ENCODE data around the gene LGALS13. TPM values are rescaled to one million over a fixed set of nuclear protein-coding genes. Genes with fewer than 3 reads are reported as not detected.
A peak's percentile ranks its signal among the peaks of the same experiment; 100 is the strongest.
"Not testable (repeated sequence)": the region's sequence is repeated elsewhere in the genome, so short reads cannot be mapped to it uniquely, and the experiment has no call there.

LGALS13 gene
- polyA plus RNA-seq, 3 donors = not detected

DNA sequence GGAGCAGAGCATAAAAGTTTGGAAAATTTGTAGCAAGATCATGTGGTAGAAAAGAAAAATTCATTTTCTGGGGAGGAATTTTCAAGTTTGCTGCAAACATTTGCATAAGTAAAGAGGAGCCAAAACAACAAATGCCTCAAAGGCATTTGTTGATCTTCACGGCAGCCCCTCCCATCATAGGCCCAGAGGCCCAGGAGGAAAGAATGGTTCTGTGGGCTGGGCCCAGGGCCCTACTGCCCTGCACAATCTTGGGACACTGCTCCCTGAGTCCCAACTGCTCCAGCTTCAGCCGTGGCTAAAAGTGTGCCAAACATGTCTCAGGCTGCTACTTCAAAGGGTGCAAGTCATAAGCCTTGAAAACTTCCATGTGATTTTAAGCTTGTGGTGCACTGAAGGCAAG, 11.3 kb downstream of the LGALS13 start:
- DNase-seq (ENCODE audit: low read depth in 3 of 3, low spot score in 2 of 3) = no peak

DNA sequence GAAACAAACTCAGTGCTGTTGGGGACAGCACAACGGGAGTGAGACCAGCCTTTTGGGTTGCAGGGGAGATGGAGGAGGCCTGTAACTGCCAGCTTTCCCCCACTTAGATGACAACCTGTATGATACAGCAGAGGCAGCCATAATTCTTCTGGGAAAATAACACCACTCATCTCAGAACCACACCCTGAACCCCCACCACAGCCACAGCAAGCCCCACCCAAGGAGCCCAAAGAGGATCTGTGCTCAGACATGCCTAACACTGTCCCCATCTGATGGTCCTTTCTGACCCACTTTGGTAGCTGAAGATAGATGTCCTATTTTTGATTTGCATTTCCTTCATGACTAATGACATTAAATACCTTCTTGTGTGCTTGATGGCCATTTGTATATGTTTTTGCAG, 15.4 kb downstream of the LGALS13 start:
- no peak for DNase-seq (ENCODE audit: low read depth in 3 of 3, low spot score in 2 of 3)

DNA sequence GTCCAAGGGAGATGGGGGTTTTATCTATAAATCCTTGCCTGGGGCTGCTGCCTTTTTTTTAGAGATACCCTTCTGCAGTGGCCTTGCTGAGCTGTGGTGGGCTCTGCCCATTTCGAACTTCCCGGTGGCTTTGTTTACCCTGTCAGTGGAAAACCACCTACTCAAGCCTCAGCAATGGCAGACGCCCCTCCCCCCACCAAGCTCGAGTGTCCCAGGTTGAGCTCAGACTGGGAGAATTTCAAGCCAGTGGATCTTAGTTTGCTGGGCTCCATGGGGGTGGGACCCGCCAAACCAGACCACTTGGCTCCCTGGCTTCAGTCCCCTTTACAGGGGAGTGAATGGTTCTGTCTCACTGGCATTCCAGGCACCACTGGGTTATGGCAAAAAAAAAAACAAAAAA, 21.6 kb downstream of the LGALS13 start:
- DNase-seq (ENCODE audit: low read depth in 3 of 3, low spot score in 2 of 3) = no peak

DNA sequence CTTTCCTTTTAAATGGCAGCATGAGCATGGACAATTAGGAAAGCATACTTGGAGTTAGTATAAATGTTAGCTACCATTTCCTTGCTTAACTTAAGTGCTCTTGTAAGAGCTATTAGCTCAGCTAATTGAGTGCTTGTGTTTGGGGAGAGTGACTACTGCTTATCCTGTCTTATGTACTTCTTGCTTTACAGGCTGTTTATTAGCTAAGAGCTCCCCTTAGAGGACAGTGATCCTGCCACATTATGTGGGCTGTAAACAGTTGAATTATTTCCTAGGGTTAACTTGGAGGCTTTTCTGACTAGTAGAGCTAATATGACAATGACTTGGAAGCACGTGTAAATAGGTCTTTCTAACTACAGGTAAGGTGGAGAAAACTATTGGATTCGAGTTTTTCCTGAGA, 25.3 kb downstream of the LGALS13 start:
- DNase-seq (ENCODE audit: low read depth in 3 of 3, low spot score in 2 of 3) = not testable (repeated sequence)

DNA sequence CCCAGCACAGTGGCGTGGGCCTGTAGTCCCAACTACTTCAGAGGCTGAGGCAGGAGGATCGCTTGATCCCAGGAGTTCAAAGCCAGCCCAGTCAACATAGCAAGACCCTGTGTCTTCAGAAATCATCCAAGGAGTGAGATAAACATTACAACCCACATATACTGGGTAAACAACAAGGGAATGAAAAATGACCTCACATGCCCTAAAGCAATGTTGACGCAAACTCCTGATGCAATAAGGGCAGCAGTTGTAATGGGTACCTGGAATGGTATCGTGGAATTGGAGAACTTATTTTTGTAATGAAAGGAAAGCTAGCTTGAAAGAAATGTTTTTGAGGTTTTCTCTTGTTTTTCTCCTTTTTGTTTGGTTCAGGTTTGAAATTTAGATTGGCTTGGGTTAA, 28.9 kb downstream of the LGALS13 start:
- no peak for DNase-seq (ENCODE audit: low read depth in 3 of 3, low spot score in 2 of 3)

DNA sequence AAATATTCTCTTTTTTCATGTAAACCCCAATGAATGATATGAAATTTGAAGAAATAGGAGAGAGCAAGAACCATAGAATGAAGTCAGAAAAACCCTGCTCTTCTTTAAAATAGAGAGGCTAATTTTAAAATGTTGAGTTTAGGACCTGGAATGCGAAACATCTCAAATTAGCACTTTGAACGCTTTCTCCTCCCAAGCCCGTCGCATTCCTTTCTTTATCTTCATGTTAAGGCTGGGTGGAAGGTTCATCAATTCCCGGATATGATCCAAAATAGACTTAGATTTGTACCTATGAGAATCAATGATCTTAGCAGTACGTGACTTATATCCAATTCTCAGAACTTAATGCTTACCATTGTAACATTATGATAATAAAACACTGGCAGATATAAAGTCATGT, 29.3 kb downstream of the LGALS13 start:
- DNase-seq (ENCODE audit: low read depth in 3 of 3, low spot score in 2 of 3) = no peak

DNA sequence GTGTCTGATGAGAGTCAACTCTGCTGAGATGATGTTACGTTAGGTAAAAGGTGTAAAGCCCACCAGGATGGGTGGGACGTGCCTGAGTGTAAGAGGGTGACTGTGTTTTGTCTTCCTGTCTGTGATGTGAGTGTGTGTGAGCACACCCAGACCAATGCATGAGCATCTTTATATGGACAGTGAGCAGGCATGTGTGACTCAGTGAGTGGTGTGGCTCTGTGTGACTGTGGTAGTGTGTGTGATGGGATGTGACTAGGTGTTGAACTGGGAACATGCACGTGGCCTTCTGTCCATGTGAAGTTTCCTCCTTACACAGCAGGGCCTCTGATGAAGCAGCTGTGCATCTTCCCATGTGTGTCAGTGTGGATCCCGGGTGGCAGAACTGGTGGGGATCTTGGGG, 35.6 kb downstream of the LGALS13 start:
- DNase-seq (ENCODE audit: low read depth in 3 of 3, low spot score in 2 of 3) = no peak

DNA sequence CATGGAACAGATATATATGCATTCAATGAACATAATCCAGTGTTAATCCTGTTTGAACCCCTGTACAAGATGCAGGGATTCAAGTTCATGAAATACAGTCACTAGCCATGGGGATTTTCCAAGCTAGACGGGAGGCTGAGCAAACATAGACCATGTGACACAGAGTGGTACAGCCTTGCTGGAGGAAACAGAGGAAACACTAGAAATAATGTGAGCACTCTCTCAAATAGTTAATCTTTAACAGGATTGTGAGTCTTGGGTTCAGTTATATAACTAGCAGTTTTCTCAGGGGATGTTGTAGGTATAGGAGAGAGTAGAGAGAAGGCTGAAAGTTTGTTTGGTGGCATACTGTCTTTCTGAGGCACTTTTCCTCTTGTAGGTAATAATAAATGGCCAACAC, 39.4 kb downstream of the LGALS13 start:
- DNase-seq (ENCODE audit: low read depth in 3 of 3, low spot score in 2 of 3) = no peak

DNA sequence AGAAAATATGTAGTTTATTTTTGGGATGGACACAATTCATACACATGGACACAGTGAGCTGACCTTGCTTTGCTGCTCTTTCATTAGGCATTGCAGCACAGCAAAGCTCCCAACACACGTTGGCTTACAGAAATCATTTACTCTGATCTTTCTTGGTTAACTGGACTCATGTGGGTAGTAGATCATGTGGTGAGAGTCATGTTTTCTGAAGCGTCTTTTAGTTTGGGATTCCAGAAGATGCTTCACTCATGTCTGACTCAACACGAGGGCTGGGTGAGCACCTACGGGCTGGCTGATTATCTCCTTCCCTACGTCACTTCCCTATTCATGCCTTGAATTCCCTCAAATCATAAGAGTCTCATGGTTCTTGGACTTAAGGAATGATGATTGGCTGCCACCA, 41.3 kb downstream of the LGALS13 start:
- no peak for DNase-seq (ENCODE audit: low read depth in 3 of 3, low spot score in 2 of 3)

DNA sequence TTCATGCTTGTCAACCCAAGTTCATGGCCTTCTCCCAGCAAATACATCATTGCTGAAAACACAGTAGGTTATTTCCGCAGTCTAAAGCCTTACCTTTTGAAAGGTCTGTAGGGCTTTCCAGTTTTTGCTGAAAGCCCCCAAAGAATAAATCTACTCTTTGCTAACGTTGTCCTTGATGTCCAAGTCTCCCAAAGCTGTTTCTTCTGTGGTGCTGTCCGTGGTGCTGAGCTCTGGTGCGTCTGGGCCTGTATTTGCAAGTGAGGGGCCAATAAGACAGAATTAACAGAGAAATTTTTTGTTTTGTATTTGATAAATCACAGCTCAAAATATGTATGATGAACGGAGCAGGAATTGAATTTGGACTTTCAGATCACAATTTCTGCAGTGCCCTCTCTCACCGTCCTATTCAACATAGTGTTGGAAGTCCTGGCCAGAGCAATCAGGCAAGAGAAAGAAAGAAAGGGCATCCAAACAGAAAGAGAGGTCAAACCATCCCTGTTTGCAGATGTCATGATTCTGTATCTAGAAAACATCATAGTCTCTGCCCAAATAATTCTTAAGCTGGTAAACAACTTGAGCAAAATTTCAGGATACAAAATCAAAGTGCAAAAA, 43.6 kb downstream of the LGALS13 start:
- DNase-seq (ENCODE audit: low read depth in 3 of 3, low spot score in 2 of 3) = peak in 2 of 3 donors; percentile 10 to 32

DNA sequence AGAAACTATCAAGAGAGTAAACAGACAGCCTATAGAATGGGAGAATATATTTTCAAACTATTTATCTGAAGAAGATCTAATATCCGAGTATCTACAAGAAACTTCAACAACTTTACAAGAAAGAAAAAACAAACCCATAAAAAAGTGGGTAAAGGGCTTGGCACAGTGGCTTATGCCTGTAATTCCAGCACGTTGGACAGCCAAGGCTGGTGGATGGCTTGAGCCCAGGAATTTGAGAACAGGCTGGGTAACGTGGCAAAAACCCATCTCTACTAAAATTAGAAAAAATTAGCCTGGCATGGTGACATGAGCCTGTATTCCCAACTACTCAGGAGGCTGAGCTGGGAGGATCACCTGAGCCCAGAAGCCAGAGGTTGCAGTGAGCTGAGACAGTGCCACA, 45.6 kb downstream of the LGALS13 start:
- no peak for DNase-seq (ENCODE audit: low read depth in 3 of 3, low spot score in 2 of 3)

DNA sequence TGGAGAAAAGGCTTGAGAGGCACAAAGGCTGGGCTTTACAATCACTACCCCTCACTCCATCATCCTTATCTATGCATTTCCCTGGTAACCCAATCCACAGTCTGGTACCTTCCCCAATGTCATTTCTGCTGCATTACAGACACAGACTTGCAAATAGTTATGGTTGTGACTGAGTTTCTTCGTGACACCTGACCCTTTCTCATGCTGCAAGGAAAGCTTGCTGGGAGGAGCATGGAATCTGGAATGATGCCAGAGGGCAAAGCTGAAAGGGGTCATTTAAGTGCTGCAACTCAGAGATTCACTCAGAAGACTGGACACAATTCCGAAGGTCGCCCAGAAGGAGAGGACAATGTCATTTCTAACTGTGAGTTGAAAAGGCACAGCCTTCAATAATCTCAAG, 53.3 kb downstream of the LGALS13 start, which contains the start of gene LGALS16:
Gene LGALS16 (plus strand): TSS at position 301 of the 400 bp plus-strand sequence. CDS start 49 bp downstream, at position 350.
- no peak for DNase-seq (ENCODE audit: low read depth in 3 of 3, low spot score in 2 of 3)

Other genes starting within 250 kb of the LGALS13 start
- 10 to 100 TPM; 73.5 to 73.8 (median 73.6) TPM for gene PAF1, start 211.4 kb upstream of the LGALS13 start, polyA plus RNA-seq (ENCODE audit: insufficient read length in 3 of 3)
- gene MED29, start 211.1 kb upstream of the LGALS13 start, polyA plus RNA-seq (ENCODE audit: insufficient read length in 3 of 3) = 10 to 100 TPM; 38.8 to 41.8 (median 39.4) TPM
- gene ZFP36, start 195.7 kb upstream of the LGALS13 start, polyA plus RNA-seq (ENCODE audit: insufficient read length in 3 of 3) = 10 to 100 TPM; 15.4 to 59.7 (median 26.1) TPM
- 10 to 100 TPM; 53.2 to 68.0 (median 59.0) TPM for gene PLEKHG2, start 189.9 kb upstream of the LGALS13 start, polyA plus RNA-seq (ENCODE audit: insufficient read length in 3 of 3)
- 1,000 to 10,000 TPM; 1,117 to 1,257 (median 1,239) TPM for gene RPS16, start 166.6 kb upstream of the LGALS13 start, polyA plus RNA-seq (ENCODE audit: insufficient read length in 3 of 3)
- gene SUPT5H, start 156.9 kb upstream of the LGALS13 start, polyA plus RNA-seq (ENCODE audit: insufficient read length in 3 of 3) = 100 to 1,000 TPM; 127 to 145 (median 141) TPM
- 10 to 100 TPM; 67.3 to 77.8 (median 75.1) TPM for gene TIMM50, start 121.7 kb upstream of the LGALS13 start, polyA plus RNA-seq (ENCODE audit: insufficient read length in 3 of 3)
- under 1 TPM; 0.29 to 0.61 (median 0.55) TPM for gene DLL3, start 103.6 kb upstream of the LGALS13 start, polyA plus RNA-seq (ENCODE audit: insufficient read length in 3 of 3)
- gene SELENOV, start 87.4 kb upstream of the LGALS13 start, polyA plus RNA-seq (ENCODE audit: insufficient read length in 3 of 3) = 1 to 10 TPM; 3.6 to 7.6 (median 3.8) TPM
- gene EID2B, start 69.7 kb upstream of the LGALS13 start, polyA plus RNA-seq (ENCODE audit: insufficient read length in 3 of 3) = 1 to 10 TPM; 3.3 to 4.2 (median 4.0) TPM
- gene EID2, start 62.4 kb upstream of the LGALS13 start, polyA plus RNA-seq (ENCODE audit: insufficient read length in 3 of 3) = 10 to 100 TPM; 23.2 to 24.3 (median 24.3) TPM
- not detected for gene LGALS16, start 53.4 kb downstream of the LGALS13 start, polyA plus RNA-seq (ENCODE audit: insufficient read length in 3 of 3)
- gene LGALS14, start 102.0 kb downstream of the LGALS13 start, polyA plus RNA-seq (ENCODE audit: insufficient read length in 3 of 3) = not detected
- gene CLC, start 135.5 kb downstream of the LGALS13 start, polyA plus RNA-seq (ENCODE audit: insufficient read length in 3 of 3) = 1 to 10 TPM in 2 of 3 donors, under 1 TPM in 1; 0.97 to 5.5 (median 2.3) TPM
- gene LEUTX, start 176.3 kb downstream of the LGALS13 start, polyA plus RNA-seq (ENCODE audit: insufficient read length in 3 of 3) = not detected
- gene DYRK1B, start 231.6 kb downstream of the LGALS13 start, polyA plus RNA-seq (ENCODE audit: insufficient read length in 3 of 3) = 10 to 100 TPM; 28.2 to 34.5 (median 32.1) TPM
- gene FBL, start 243.9 kb downstream of the LGALS13 start, polyA plus RNA-seq (ENCODE audit: insufficient read length in 3 of 3) = 100 to 1,000 TPM; 345 to 389 (median 381) TPM